HepG2 (cell line): ENCODE measurements around the gene PRKG1. TPM values are rescaled to one million over a fixed set of nuclear protein-coding genes. Genes with fewer than 3 reads are reported as not detected.

ENCODE experiments used
- ATAC-seq: fragments of 200-7000 bp; cut with Tn5 transposase; 3 replicates; pipeline ENCODE4 v1.9.1; 2020; ENCODE audit warnings: mild to moderate bottlenecking, moderate library complexity
- BruUV-seq: library from RNA; stranded (reverse); fragments of 400-500 nt; replicated peaks from 2 replicates; lab custom pipeline; 2021; lab: Mats Ljungman, UMichigan
- CTCF ChIA-PET: fragments of 300-600 bp; formaldehyde crosslinking; extraction: SDS; loops from one replicate; lab custom pipeline; 2021; ENCODE audit warnings: low total read pairs, inconsistent platforms, low intra/inter-chr PET ratio; lab: Yijun Ruan, JAX
- POLR2A ChIA-PET: fragments of 350-600 bp; sonication (Branson Sonifier 250); formaldehyde crosslinking; loops from one replicate; lab custom pipeline; 2020; ENCODE audit warnings: antibody characterized with exemption, inconsistent platforms; lab: Yijun Ruan, JAX
- DNase-seq: peaks from one replicate; pipeline ENCODE4 v3.0.0-alpha.2; 2015; ENCODE audit warnings: low spot score
- FAIRE-seq: peaks from 3 replicates; lab custom pipeline; 2011; peaks lifted over from hg19 to GRCh38; lab: Jason Lieb, UNC
- H2AFZ ChIP-seq: one replicate; pipeline ENCODE4 v1.6.1; 2011; ENCODE audit warnings: low read length, inconsistent platforms
- H3K27ac ChIP-seq: fragments of 300-600 bp; 3 replicates; pipeline ENCODE4 v1.8.0; 2011; ENCODE audit warnings: mixed run types, mild to moderate bottlenecking, mixed read lengths, low read length, inconsistent platforms; ENCODE audit not compliant: insufficient read depth; ENCODE audit errors: extremely low read length
- H3K27me3 ChIP-seq, 2 experiments: fragments of 200-600 bp in 1 of 2; 2 replicates in 1 of 2; 3 replicates in 1 of 2; pipeline versions ENCODE4 v1.6.0 to v1.8.0; 2011; ENCODE audit warnings: low read length in 2 of 2, mild to moderate bottlenecking in 2 of 2, moderate library complexity in 2 of 2, inconsistent platforms in 1 of 2; ENCODE audit not compliant: insufficient read depth in 2 of 2, control insufficient read depth in 1 of 2
- H3K36me3 ChIP-seq, 2 experiments: fragments of 200-600 bp in 1 of 2; replicated peaks in 1 of 2; 2 replicates in 1 of 2; 3 replicates in 1 of 2; pipeline versions ENCODE4 v1.5.1 to v1.8.0; 2011; ENCODE audit warnings: low read length in 2 of 2, inconsistent platforms in 1 of 2; ENCODE audit not compliant: insufficient read depth in 2 of 2, control insufficient read depth in 1 of 2
- H3K4me1 ChIP-seq: 2 replicates; pipeline ENCODE4 v1.5.1; 2012; ENCODE audit warnings: low read length, inconsistent platforms; ENCODE audit not compliant: insufficient read depth
- H3K4me2 ChIP-seq: 2 replicates; pipeline ENCODE4 v1.6.0; 2011; ENCODE audit warnings: low read depth, low read length, inconsistent platforms
- H3K4me3 ChIP-seq, 3 experiments: fragments of 200-600 bp in 1 of 3; sonication (generic), shearing (Covaris generic) in 1 of 3; replicated peaks in 1 of 3; 2 replicates each; pipeline ENCODE4 v1.5.1; 2011 to 2016; ENCODE audit warnings: low read length in 3 of 3, inconsistent platforms in 2 of 3, low read depth in 2 of 3, mild to moderate bottlenecking in 2 of 3, control low read depth in 1 of 3, mixed read lengths in 1 of 3; ENCODE audit not compliant: insufficient read depth in 1 of 3
- H3K79me2 ChIP-seq: one replicate; pipeline ENCODE4 v1.6.1; 2011; ENCODE audit warnings: low read length, inconsistent platforms; ENCODE audit not compliant: insufficient read depth
- H3K9ac ChIP-seq: 2 replicates; pipeline ENCODE4 v1.6.0; 2011; ENCODE audit warnings: mild to moderate bottlenecking, low read depth, low read length, inconsistent platforms; ENCODE audit not compliant: insufficient read depth
- H3K9me3 ChIP-seq: 2 replicates; pipeline ENCODE4 v1.5.1; 2012; ENCODE audit warnings: mild to moderate bottlenecking, low read length
- H4K20me1 ChIP-seq: 2 replicates; pipeline ENCODE4 v1.6.0; 2011; ENCODE audit warnings: inconsistent platforms, mild to moderate bottlenecking, low read length, moderate library complexity; ENCODE audit not compliant: insufficient read depth
- AGO1 ChIP-seq: fragments of 200-400 bp; formaldehyde crosslinking; IDR thresholded peaks from 2 replicates; pipeline ENCODE4 v1.6.1; 2017; ENCODE audit warnings: mild to moderate bottlenecking, low read depth, low read length, moderate library complexity; ENCODE audit not compliant: poor library complexity, severe bottlenecking
- GABPA ChIP-seq, 2 experiments: IDR thresholded peaks; 2 replicates each; pipeline ENCODE4 v1.6.1; 2011 to 2016; ENCODE audit warnings: low read depth in 2 of 2, low read length in 1 of 2, missing biosample characterization in 1 of 2, missing genetic modification characterization in 1 of 2
- HCFC1 ChIP-seq: fragments of 150-350 bp; IDR thresholded peaks from 2 replicates; pipeline ENCODE4 v1.6.1; 2014; ENCODE audit warnings: low read depth, low read length
- KDM6A ChIP-seq: IDR thresholded peaks from 2 replicates; pipeline ENCODE4 v1.6.1; 2016; ENCODE audit warnings: low read depth
- REL ChIP-seq: sonication (generic); formaldehyde crosslinking; conservative IDR thresholded peaks from 2 replicates; pipeline ENCODE4 v1.8.0; 2022; ENCODE audit warnings: mild to moderate bottlenecking, missing genetic modification reagents, moderate library complexity
- TOPORS ChIP-seq: sonication (generic); formaldehyde crosslinking; IDR thresholded peaks from 2 replicates; pipeline ENCODE4 v1.8.0; 2023; ENCODE audit warnings: mild to moderate bottlenecking, missing genetic modification reagents
- ZNF124 ChIP-seq: sonication (generic); formaldehyde crosslinking; IDR thresholded peaks from 2 replicates; pipeline ENCODE4 v1.4.0; 2020; ENCODE audit warnings: missing genetic modification reagents
- ZNF256 ChIP-seq: sonication (generic); formaldehyde crosslinking; conservative IDR thresholded peaks from 2 replicates; pipeline ENCODE4 v1.4.0; 2020; ENCODE audit warnings: missing genetic modification reagents
- ZNF431 ChIP-seq: sonication (generic); formaldehyde crosslinking; IDR thresholded peaks from 2 replicates; pipeline ENCODE4 v1.9.0; 2022; ENCODE audit warnings: missing genetic modification reagents, low read depth, mild to moderate bottlenecking, borderline replicate concordance
- ZNF496 ChIP-seq: sonication (generic); formaldehyde crosslinking; IDR thresholded peaks from 2 replicates; pipeline ENCODE4 v1.8.1; 2023; ENCODE audit warnings: mild to moderate bottlenecking, moderate library complexity, missing genetic modification reagents; ENCODE audit not compliant: insufficient replicate concordance
- ZNF841 ChIP-seq: sonication (generic); formaldehyde crosslinking; IDR thresholded peaks from 2 replicates; pipeline ENCODE4 v1.8.1; 2023; ENCODE audit warnings: missing genetic modification reagents, borderline replicate concordance
- WGBS: methylation state at CpG from one replicate; pipeline ENCODE4 v1.1.6; 2017; ENCODE audit warnings: low lambda C conversion rate; 5-methylcytosine and 5-hydroxymethylcytosine counted together
- in situ Hi-C: cut with HindIII; loops from 2 replicates; pipeline ENCODE4 v1.10.0; 2017; ENCODE audit warnings: low pct_unique_long_range_greater_than_20kb; ENCODE audit not compliant: extremely low pct_ligation_motif_present
- intact Hi-C: fragments of 100-400 bp; cut with micrococcal nuclease; formaldehyde crosslinking; loops from one replicate; pipeline ENCODE4 v1.10.0; 2022; ENCODE audit not compliant: unreplicated experiment
- polyA plus RNA-seq, 8 experiments: library from polyadenylated mRNA; depleted of rRNA in 3 of 8; stranded (reverse) in 7 of 8; unstranded in 1 of 8; fragments of >200 nt; fragmentation: Illumina TruSeq in 4 of 8; extraction: Trizol in 4 of 8; gene quantifications; 2 replicates each; pipeline versions ENCODE4 v1.2.1 to v1.2.3, GENCODE V29; 2011 to 2016; ENCODE audit warnings: low read depth in 4 of 8, missing spikeins in 1 of 8, mixed read lengths in 1 of 8; ENCODE audit not compliant: insufficient read depth in 1 of 8
- total RNA-seq, 5 experiments: library from RNA; depleted of rRNA; stranded (reverse); fragments of >200 nt; fragmentation: Illumina TruSeq; extraction: Trizol; gene quantifications; 2 replicates each; pipeline ENCODE4 v1.2.3, GENCODE V29; 2016; ENCODE audit warnings: low read depth in 1 of 5
- TF ChIP-seq, protein P1 (sequence below): sonication (generic); formaldehyde crosslinking; IDR thresholded peaks from 2 replicates; pipeline ENCODE4 v1.4.0; 2020; ENCODE audit warnings: missing genetic modification reagents
- TF ChIP-seq, protein P2 (sequence below): sonication (generic); formaldehyde crosslinking; IDR thresholded peaks from 2 replicates; pipeline ENCODE4 v1.4.0; 2020; ENCODE audit warnings: missing genetic modification reagents

The PRKG1 gene
- total and polyA plus RNA-seq, 2 of the 13 experiments (the other 11 are each of a cell fraction or from before 2014, with no cell fraction given): 0.01 TPM; not detected in 1

DNA sequence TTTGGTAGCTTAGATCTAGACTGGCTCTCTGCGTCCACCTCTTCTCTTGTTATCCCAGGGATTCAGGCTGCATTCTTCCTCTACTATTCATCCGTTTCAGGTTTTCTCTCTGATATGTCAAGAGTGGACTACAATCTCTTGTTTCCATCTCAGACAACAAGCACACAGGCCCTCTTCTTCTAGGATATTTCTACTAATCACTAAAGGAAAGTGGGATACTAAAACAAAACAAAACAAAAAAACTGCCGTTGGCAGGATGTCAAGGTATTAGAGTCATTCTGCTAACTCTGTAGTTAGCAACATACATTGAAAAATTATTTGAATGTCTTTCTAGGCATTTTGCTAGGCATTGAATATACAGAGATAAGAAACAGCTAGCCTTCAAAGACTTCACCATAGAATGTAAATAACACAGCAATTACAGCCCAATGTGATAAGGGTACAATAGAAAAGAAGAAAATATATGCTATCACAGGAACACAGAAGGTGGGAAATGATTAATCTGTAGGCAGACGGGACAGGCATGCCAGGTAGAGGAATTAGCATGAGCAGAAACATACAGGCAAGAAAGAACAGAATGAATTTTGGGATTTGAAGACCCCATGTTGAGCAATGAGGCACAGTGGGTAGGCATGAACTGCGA is 414.6 kb downstream of the PRKG1 start (continued):
- TF ChIP-seq ZNF841 (CRISPR knock-in tag) (no peak), REL (CRISPR knock-in tag) (no peak), ZNF124 (CRISPR knock-in tag) (no peak), ZNF431 (CRISPR knock-in tag) (no peak), KDM6A (CRISPR knock-in tag) (no peak)
- TF ChIP-seq, protein P1, sequence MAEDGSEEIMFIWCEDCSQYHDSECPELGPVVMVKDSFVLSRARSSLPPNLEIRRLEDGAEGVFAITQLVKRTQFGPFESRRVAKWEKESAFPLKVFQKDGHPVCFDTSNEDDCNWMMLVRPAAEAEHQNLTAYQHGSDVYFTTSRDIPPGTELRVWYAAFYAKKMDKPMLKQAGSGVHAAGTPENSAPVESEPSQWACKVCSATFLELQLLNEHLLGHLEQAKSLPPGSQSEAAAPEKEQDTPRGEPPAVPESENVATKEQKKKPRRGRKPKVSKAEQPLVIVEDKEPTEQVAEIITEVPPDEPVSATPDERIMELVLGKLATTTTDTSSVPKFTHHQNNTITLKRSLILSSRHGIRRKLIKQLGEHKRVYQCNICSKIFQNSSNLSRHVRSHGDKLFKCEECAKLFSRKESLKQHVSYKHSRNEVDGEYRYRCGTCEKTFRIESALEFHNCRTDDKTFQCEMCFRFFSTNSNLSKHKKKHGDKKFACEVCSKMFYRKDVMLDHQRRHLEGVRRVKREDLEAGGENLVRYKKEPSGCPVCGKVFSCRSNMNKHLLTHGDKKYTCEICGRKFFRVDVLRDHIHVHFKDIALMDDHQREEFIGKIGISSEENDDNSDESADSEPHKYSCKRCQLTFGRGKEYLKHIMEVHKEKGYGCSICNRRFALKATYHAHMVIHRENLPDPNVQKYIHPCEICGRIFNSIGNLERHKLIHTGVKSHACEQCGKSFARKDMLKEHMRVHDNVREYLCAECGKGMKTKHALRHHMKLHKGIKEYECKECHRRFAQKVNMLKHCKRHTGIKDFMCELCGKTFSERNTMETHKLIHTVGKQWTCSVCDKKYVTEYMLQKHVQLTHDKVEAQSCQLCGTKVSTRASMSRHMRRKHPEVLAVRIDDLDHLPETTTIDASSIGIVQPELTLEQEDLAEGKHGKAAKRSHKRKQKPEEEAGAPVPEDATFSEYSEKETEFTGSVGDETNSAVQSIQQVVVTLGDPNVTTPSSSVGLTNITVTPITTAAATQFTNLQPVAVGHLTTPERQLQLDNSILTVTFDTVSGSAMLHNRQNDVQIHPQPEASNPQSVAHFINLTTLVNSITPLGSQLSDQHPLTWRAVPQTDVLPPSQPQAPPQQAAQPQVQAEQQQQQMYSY (CRISPR knock-in tag): no peak

DNA sequence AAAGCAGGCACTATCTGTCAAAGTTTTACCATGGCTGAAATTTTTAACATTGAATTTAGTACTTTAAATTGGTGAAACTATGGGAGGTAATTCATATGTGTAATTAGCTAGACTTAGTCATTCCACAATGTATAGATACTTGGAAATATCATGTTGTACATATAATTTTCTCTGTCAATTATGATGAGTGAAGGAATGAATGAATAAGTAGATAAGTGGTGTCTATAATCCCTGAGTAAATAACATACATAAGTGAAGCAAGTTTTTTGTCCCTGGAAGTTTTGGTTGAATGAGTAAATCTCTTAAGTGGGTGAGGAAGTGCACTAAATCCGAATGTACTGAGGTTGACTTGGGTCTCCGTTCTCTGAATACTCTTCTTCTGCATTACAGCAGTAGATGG is 424.1 kb downstream of the PRKG1 start:
- Histone ChIP-seq H3K36me3 (no peaks in the 10 kb centered on the region), H3K4me3 (no peak overlapping the region), H2AFZ (no peak overlapping the region), H3K4me2 (no peak overlapping the region), H3K9me3 (no peaks in the 10 kb centered on the region), H3K9ac (no peak overlapping the region), H4K20me1 (no peaks in the 10 kb centered on the region), H3K27ac (no peak overlapping the region), H3K4me1 (no peaks in the 10 kb centered on the region), H3K79me2 (no peaks in the 10 kb centered on the region), H3K27me3 (no peaks in the 10 kb centered on the region)
- no peak for FAIRE-seq
- no peak for TF ChIP-seq AGO1
- no peak for TF ChIP-seq ZNF496 (CRISPR knock-in tag)
- no peak for TF ChIP-seq TOPORS (CRISPR knock-in tag)
- no peak for TF ChIP-seq GABPA (IDR thresholded peaks at IDR 0.05; ENCODE audit: low read depth, low read length)
- TF ChIP-seq GABPA (CRISPR knock-in tag; IDR thresholded peaks at IDR 0.05; ENCODE audit: low read depth): no peak
- no peak for TF ChIP-seq ZNF256 (CRISPR knock-in tag)
- TF ChIP-seq, protein P2, sequence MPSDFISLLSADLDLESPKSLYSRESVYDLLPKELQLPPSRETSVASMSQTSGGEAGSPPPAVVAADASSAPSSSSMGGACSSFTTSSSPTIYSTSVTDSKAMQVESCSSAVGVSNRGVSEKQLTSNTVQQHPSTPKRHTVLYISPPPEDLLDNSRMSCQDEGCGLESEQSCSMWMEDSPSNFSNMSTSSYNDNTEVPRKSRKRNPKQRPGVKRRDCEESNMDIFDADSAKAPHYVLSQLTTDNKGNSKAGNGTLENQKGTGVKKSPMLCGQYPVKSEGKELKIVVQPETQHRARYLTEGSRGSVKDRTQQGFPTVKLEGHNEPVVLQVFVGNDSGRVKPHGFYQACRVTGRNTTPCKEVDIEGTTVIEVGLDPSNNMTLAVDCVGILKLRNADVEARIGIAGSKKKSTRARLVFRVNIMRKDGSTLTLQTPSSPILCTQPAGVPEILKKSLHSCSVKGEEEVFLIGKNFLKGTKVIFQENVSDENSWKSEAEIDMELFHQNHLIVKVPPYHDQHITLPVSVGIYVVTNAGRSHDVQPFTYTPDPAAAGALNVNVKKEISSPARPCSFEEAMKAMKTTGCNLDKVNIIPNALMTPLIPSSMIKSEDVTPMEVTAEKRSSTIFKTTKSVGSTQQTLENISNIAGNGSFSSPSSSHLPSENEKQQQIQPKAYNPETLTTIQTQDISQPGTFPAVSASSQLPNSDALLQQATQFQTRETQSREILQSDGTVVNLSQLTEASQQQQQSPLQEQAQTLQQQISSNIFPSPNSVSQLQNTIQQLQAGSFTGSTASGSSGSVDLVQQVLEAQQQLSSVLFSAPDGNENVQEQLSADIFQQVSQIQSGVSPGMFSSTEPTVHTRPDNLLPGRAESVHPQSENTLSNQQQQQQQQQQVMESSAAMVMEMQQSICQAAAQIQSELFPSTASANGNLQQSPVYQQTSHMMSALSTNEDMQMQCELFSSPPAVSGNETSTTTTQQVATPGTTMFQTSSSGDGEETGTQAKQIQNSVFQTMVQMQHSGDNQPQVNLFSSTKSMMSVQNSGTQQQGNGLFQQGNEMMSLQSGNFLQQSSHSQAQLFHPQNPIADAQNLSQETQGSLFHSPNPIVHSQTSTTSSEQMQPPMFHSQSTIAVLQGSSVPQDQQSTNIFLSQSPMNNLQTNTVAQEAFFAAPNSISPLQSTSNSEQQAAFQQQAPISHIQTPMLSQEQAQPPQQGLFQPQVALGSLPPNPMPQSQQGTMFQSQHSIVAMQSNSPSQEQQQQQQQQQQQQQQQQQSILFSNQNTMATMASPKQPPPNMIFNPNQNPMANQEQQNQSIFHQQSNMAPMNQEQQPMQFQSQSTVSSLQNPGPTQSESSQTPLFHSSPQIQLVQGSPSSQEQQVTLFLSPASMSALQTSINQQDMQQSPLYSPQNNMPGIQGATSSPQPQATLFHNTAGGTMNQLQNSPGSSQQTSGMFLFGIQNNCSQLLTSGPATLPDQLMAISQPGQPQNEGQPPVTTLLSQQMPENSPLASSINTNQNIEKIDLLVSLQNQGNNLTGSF (CRISPR knock-in tag): no peak
- no peak for TF ChIP-seq HCFC1
- POLR2A ChIA-PET: no interaction called here
- DNase-seq: no peak
- in situ Hi-C loops: no loop called here
- CTCF ChIA-PET: no interaction called here
- no peak for ATAC-seq
- 23% methylated on average over 2 of the region's 2 CpGs for WGBS
- no TSS peak for BruUV-seq
- intact Hi-C loops: no loop called here
